Measurements from ENCODE around the gene XXYLT1.

- TF ChIP-seq CTCF (IDR thresholded peaks at IDR 0.05; ENCODE audit: control extremely low read depth in 1 of 3, insufficient read depth in 1 of 3, low read depth in 1 of 3, low read length in 3 of 3), result no peak
- no peak for TF ChIP-seq CHD2 (IDR thresholded peaks at IDR 0.05; ENCODE audit: low read length)
- no peak for TF ChIP-seq FOSL1 (IDR thresholded peaks at IDR 0.05; ENCODE audit: insufficient read depth, low read depth, low read length)
- TF ChIP-seq EGR1 (IDR thresholded peaks at IDR 0.05; ENCODE audit: borderline replicate concordance, low read depth, low read length), result no peak
- no peak for TF ChIP-seq USF2 (IDR thresholded peaks at IDR 0.05; ENCODE audit: low read length)
- no peak for TF ChIP-seq TAF1 (IDR thresholded peaks at IDR 0.05; ENCODE audit: low read depth, low read length)
- TF ChIP-seq RAD21 (IDR thresholded peaks at IDR 0.05 in 1 of 2, conservative IDR thresholded peaks at IDR 0.05 in 1 of 2; ENCODE audit: low read depth in 2 of 2, low read length in 2 of 2), result no peak
- no peak for TF ChIP-seq TAF7 (optimal IDR thresholded peaks at IDR 0.05; ENCODE audit: borderline replicate concordance, low read depth, low read length)
- TF ChIP-seq NRF1 (IDR thresholded peaks at IDR 0.05; ENCODE audit: low read depth, low read length), result no peak
- TF ChIP-seq SP2 (IDR thresholded peaks at IDR 0.05; ENCODE audit: low read length), result no peak
- TF ChIP-seq GABPA (IDR thresholded peaks at IDR 0.05; ENCODE audit: borderline replicate concordance, insufficient read depth, low read length), result no peak
- no peak for TF ChIP-seq ATF2 (IDR thresholded peaks at IDR 0.05; ENCODE audit: low read length)
- no peak for TF ChIP-seq RXRA (IDR thresholded peaks at IDR 0.05; ENCODE audit: insufficient read depth, low read depth, low read length)
Measured at GRCh38 chr3:195120267-195120601, 150.7 kb downstream of the XXYLT1 start.
